ENCODE results near the gene CWC15. TPM values are rescaled to one million over a fixed set of nuclear protein-coding genes. Genes with fewer than 3 reads are reported as not detected.

CWC15 gene
- total RNA-seq, 2 donors from 2014 or later: 35.2 to 46.6 TPM

DNA sequence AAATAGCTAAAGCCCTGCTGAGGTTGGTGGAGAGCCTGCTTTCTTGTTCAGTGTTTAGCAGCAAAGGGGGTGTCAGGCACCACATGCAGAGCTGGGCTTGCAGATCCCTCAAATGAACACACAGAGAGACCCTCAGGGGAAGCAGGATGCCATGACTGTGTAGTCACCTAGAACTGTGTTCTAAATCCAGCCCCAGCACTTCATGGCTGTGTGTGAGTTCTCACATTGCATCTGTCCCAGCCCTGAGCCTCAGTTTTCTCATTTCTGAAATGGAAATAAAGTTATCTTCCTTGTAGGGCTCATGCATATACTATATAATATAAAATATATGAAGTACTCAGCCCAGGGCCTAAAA lies 47.1 kb downstream of the CWC15 start:
- Histone ChIP-seq H3K9me3 (no peaks in the 10 kb centered on the region), H3K4me1 (ENCODE audit: control insufficient read depth in 1 of 2, low read depth in 2 of 2) (peaks cover 19 to 35% of the 10 kb centered on the region in 2 donors), H3K4me3 (no peak overlapping the region), H3K36me3 (no peaks in the 10 kb centered on the region), H3K27me3 (replicated peaks; ENCODE audit: insufficient read depth) (no peaks in the 10 kb centered on the region), H3K27ac (peak overlapping the region; percentile 45 to 72)
- TF ChIP-seq, protein P1, sequence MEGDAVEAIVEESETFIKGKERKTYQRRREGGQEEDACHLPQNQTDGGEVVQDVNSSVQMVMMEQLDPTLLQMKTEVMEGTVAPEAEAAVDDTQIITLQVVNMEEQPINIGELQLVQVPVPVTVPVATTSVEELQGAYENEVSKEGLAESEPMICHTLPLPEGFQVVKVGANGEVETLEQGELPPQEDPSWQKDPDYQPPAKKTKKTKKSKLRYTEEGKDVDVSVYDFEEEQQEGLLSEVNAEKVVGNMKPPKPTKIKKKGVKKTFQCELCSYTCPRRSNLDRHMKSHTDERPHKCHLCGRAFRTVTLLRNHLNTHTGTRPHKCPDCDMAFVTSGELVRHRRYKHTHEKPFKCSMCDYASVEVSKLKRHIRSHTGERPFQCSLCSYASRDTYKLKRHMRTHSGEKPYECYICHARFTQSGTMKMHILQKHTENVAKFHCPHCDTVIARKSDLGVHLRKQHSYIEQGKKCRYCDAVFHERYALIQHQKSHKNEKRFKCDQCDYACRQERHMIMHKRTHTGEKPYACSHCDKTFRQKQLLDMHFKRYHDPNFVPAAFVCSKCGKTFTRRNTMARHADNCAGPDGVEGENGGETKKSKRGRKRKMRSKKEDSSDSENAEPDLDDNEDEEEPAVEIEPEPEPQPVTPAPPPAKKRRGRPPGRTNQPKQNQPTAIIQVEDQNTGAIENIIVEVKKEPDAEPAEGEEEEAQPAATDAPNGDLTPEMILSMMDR (IDR thresholded peaks at IDR 0.05): no peak
- DNase-seq (ENCODE audit: low spot score): no peak
- no peak for ATAC-seq (ENCODE audit: insufficient number of reproducible peaks, low FRiP score, low read depth)

DNA sequence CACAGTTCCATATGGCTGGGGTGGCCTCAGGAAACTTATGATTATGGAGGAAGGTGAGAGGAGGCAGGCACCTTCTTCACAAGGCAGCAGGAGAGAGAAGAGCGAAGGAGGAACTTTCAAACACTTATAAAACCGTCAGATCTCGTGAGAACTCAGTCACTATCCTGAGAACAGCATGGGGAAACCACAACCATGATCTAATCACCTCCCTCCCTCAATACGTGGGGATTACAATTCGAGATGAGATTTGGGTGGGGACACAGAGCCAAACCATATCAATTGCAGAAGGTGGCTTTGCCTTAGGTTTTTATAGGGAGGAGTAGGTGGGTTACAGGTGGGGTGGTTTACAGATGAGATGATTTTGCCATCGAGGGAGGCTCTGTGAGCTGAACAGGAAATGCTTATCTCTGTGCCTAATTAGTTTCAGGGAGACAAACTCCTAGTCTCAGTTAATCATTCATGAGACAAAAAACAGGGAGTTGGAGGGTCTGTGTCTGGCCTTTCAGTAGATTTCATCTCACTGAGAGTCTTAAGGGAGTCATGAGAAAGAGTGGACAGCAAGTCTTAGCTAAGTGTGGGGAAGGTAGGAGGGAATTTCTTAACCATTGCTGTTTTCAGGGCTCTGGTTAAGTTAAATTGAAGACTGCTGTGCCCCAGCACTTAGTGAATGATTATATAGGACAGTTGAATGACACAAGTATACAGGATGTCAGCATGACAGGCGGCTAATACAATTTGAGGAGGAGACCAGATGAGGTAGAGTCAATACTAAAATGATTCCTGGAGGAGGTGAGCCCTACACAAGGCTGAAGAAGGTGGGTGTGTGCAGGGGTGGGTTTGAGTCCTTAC lies 47.7 kb downstream of the CWC15 start:
- DNase-seq (ENCODE audit: low spot score) (no peak), ATAC-seq (ENCODE audit: insufficient number of reproducible peaks, low FRiP score, low read depth) (no peak)
- H3K9me3 ChIP-seq: no peaks in the 10 kb centered on the region
- H3K4me1 ChIP-seq (ENCODE audit: control insufficient read depth in 1 of 2, low read depth in 2 of 2): peaks cover 19 to 35% of the 10 kb centered on the region in 2 donors
- no peaks in the 10 kb centered on the region for H3K27me3 ChIP-seq (replicated peaks; ENCODE audit: insufficient read depth)
- no peak overlapping the region for H3K4me3 ChIP-seq
- TF ChIP-seq, protein P1 (IDR thresholded peaks at IDR 0.05): no peak
- H3K36me3 ChIP-seq: no peaks in the 10 kb centered on the region
- peak overlapping the region; percentile 45 to 72 for H3K27ac ChIP-seq

DNA sequence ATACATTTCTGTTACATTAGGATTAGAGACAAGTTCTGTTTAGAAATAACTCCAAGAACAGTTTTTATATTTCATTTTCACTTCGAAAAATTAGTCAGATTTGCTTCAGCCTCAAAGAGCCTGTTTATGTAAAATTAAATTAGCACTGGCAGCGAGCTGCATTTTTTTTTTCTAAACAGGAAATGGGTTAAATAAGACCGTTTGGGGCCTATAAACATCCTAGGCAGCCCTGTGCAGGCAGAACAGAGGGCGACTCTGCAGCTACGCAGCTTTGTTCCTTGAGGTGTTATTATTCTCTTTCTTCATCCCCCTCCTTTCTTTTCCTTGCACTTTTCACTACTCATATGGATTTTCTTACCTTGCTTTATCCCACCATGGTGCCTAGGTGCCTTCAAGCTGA lies 48.7 kb downstream of the CWC15 start:
- H3K36me3 ChIP-seq: no peaks in the 10 kb centered on the region
- H3K27ac ChIP-seq: no peak overlapping the region
- DNase-seq (ENCODE audit: low spot score) (no peak), ATAC-seq (ENCODE audit: insufficient number of reproducible peaks, low FRiP score, low read depth) (no peak)
- H3K4me1 ChIP-seq (ENCODE audit: control insufficient read depth in 1 of 2, low read depth in 2 of 2): peaks cover 19 to 35% of the 10 kb centered on the region in 2 donors
- no peak overlapping the region for H3K4me3 ChIP-seq
- no peaks in the 10 kb centered on the region for H3K9me3 ChIP-seq
- TF ChIP-seq, protein P1 (IDR thresholded peaks at IDR 0.05): no peak
- H3K27me3 ChIP-seq (replicated peaks; ENCODE audit: insufficient read depth): no peaks in the 10 kb centered on the region

DNA sequence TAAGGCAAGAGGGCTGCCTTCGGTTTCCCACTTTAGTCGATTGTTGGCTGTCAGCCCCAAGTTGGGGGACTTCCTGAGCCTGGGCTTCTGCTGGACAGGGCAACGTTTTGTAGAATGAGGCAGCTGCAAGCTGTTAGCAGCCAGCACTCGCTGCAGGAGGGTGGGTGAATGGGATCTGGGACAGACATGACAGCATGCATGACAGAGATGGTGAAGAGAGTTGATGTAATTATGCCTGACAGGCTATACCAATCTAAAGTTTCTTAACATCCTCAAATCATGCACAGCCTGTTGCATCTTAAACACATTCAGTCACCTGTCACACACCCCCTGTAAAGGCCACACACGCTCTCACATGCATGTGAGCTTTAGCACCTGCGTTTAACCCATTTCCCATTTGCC lies 49.2 kb downstream of the CWC15 start:
- H3K9me3 ChIP-seq: no peaks in the 10 kb centered on the region
- no peak overlapping the region for H3K4me3 ChIP-seq
- H3K4me1 ChIP-seq (ENCODE audit: control insufficient read depth in 1 of 2, low read depth in 2 of 2): peaks cover 19 to 31% of the 10 kb centered on the region in 2 donors
- H3K27me3 ChIP-seq (replicated peaks; ENCODE audit: insufficient read depth): no peaks in the 10 kb centered on the region
- DNase-seq (ENCODE audit: low spot score) (no peak), ATAC-seq (ENCODE audit: insufficient number of reproducible peaks, low FRiP score, low read depth) (no peak)
- TF ChIP-seq, protein P1 (IDR thresholded peaks at IDR 0.05): no peak
- no peaks in the 10 kb centered on the region for H3K36me3 ChIP-seq
- no peak overlapping the region for H3K27ac ChIP-seq

DNA sequence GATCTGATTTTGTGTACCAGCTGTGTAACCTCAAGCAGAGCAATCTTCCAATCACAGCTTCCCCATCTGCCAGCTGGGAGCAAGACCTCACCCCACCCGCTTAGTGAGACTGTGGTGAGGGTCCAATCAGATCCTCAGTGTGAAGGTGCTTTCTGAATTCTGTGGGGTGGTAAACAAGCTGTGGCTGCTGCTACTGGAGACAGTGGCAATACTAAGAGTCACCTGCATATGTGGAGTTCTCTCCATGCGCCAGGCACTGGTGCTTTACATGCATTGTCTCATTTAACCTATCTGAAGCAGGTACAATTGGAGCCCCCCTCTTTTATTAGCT lies 50.4 kb downstream of the CWC15 start:
- H3K36me3 ChIP-seq: no peaks in the 10 kb centered on the region
- no peaks in the 10 kb centered on the region for H3K9me3 ChIP-seq
- no peak overlapping the region for H3K27ac ChIP-seq
- H3K4me3 ChIP-seq: no peak overlapping the region
- peaks cover 11 to 19% of the 10 kb centered on the region in 2 donors for H3K4me1 ChIP-seq (ENCODE audit: control insufficient read depth in 1 of 2, low read depth in 2 of 2)
- TF ChIP-seq, protein P1 (IDR thresholded peaks at IDR 0.05): no peak
- H3K27me3 ChIP-seq (replicated peaks; ENCODE audit: insufficient read depth): no peaks in the 10 kb centered on the region
- ATAC-seq (ENCODE audit: insufficient number of reproducible peaks, low FRiP score, low read depth) (no peak), DNase-seq (ENCODE audit: low spot score) (no peak)

Measured in thoracic aorta (tissue), 2 donors.